Femur (tissue), 1 donor: ENCODE results near the gene ROBO1.

Experiments
- DNase-seq: peaks from one replicate; pipeline ENCODE4 v3.0.0-alpha.2; 2017

Gene ROBO1

GRCh38 chr3:79041621-79042020, 726.2 kb downstream of the ROBO1 start:
- DNase-seq = no peak

- no peak for DNase-seq
Observed at GRCh38 chr3:79040701-79041100, 727.1 kb downstream of the ROBO1 start.

- no peak for DNase-seq
Observed at GRCh38 chr3:79040091-79040490, 727.7 kb downstream of the ROBO1 start.

- no peak for DNase-seq
Observed at GRCh38 chr3:79039192-79039591, 728.6 kb downstream of the ROBO1 start.

GRCh38 chr3:79038636-79039035, 729.2 kb downstream of the ROBO1 start:
- DNase-seq = no peak

- no peak for DNase-seq
Observed at GRCh38 chr3:79038057-79038456, 729.7 kb downstream of the ROBO1 start.

- DNase-seq = no peak
Observed at GRCh38 chr3:79032686-79033318, 735.0 kb downstream of the ROBO1 start.

GRCh38 chr3:79030157-79030556, 737.6 kb downstream of the ROBO1 start:
- no peak for DNase-seq

- DNase-seq = no peak
Observed at GRCh38 chr3:79028916-79029315, 738.9 kb downstream of the ROBO1 start.

GRCh38 chr3:79027593-79027992, 740.2 kb downstream of the ROBO1 start:
- no peak for DNase-seq

- no peak for DNase-seq
Observed at GRCh38 chr3:79019924-79020173, 747.9 kb downstream of the ROBO1 start.

- peak; percentile 92 for DNase-seq
Observed at GRCh38 chr3:79019137-79019923, 748.5 kb downstream of the ROBO1 start.

- peak; percentile 76 for DNase-seq
Observed at GRCh38 chr3:79018671-79019136, 749.1 kb downstream of the ROBO1 start.

- peak; percentile 28 for DNase-seq
Observed at GRCh38 chr3:79018265-79018664, 749.5 kb downstream of the ROBO1 start.

- peak; percentile 20 for DNase-seq
Observed at GRCh38 chr3:79016587-79017376, 751.0 kb downstream of the ROBO1 start.

GRCh38 chr3:79015854-79016253, 751.9 kb downstream of the ROBO1 start:
- DNase-seq = no peak

- no peak for DNase-seq
Observed at GRCh38 chr3:79012946-79013362, 754.8 kb downstream of the ROBO1 start.

- no peak for DNase-seq
Observed at GRCh38 chr3:79012530-79012913, 755.3 kb downstream of the ROBO1 start.

GRCh38 chr3:79011821-79012529, 755.8 kb downstream of the ROBO1 start:
- DNase-seq = no peak

GRCh38 chr3:79009861-79010260, 757.9 kb downstream of the ROBO1 start:
- no peak for DNase-seq

GRCh38 chr3:79006077-79006476, 761.7 kb downstream of the ROBO1 start:
- no peak for DNase-seq

GRCh38 chr3:79005084-79005483, 762.7 kb downstream of the ROBO1 start:
- no peak for DNase-seq

- no peak for DNase-seq
Observed at GRCh38 chr3:79003994-79004393, 763.8 kb downstream of the ROBO1 start.
